Neural cell (in vitro differentiated cells): ENCODE data around the gene SLC35E4. TPM values are rescaled to one million over a fixed set of nuclear protein-coding genes. Genes with fewer than 3 reads are reported as not detected.

Experiments used
- H2AFZ ChIP-seq: fragments of 200-600, 300-800 bp; sonication (generic), shearing (Covaris generic); 2 replicates; pipeline ENCODE4 v1.6.0; 2014; ENCODE audit warnings: low read depth, mild to moderate bottlenecking, antibody characterized with exemption, low read length, moderate library complexity
- H3F3A ChIP-seq: fragments of 200-600 bp; shearing (Covaris generic); 2 replicates; pipeline ENCODE4 v1.6.1; 2016; ENCODE audit warnings: mild to moderate bottlenecking, moderate library complexity, mixed read lengths, antibody characterized with exemption, low read length; ENCODE audit not compliant: insufficient read depth, poor library complexity, severe bottlenecking
- H3K27ac ChIP-seq: fragments of 200-600, 300-800 bp; sonication (generic), shearing (Covaris generic); 2 replicates; pipeline ENCODE4 v1.5.1; 2014; ENCODE audit warnings: mild to moderate bottlenecking, low read length, moderate library complexity
- H3K27me3 ChIP-seq: fragments of 300-800, 200-600 bp; sonication (generic), shearing (Covaris generic); 2 replicates; pipeline ENCODE4 v1.6.0; 2014; ENCODE audit warnings: mild to moderate bottlenecking, low read depth, low read length, moderate library complexity; ENCODE audit not compliant: insufficient read depth
- H3K36me3 ChIP-seq: fragments of 300-800, 200-600 bp; sonication (generic), shearing (Covaris generic); 2 replicates; pipeline ENCODE4 v1.5.1; 2014; ENCODE audit warnings: mild to moderate bottlenecking, antibody characterized with exemption, low read length, moderate library complexity; ENCODE audit not compliant: insufficient read depth
- H3K4me2 ChIP-seq: fragments of 300-800, 200-600 bp; sonication (generic), shearing (Covaris generic); 2 replicates; pipeline ENCODE4 v1.6.0; 2014; ENCODE audit warnings: mild to moderate bottlenecking, low read length
- H3K4me3 ChIP-seq: fragments of 300-800, 200-600 bp; sonication (generic), shearing (Covaris generic); 2 replicates; pipeline ENCODE4 v1.5.1; 2014; ENCODE audit warnings: mild to moderate bottlenecking, low read length, moderate library complexity
- H3K79me2 ChIP-seq: fragments of 200-600 bp; shearing (Covaris generic); replicated peaks from 2 replicates; pipeline ENCODE4 v1.6.0; 2014; ENCODE audit warnings: mild to moderate bottlenecking, low read length, moderate library complexity; ENCODE audit not compliant: insufficient read depth
- H3K9ac ChIP-seq: fragments of 300-800, 200-600 bp; sonication (generic), shearing (Covaris generic); 2 replicates; pipeline ENCODE4 v1.6.1; 2016; ENCODE audit warnings: mild to moderate bottlenecking, low read length, mixed read lengths
- H3K9me2 ChIP-seq: fragments of 200-600 bp; shearing (Covaris generic); 2 replicates; pipeline ENCODE4 v1.6.1; 2016; ENCODE audit warnings: mild to moderate bottlenecking, low read length, mixed read lengths; ENCODE audit not compliant: insufficient read depth
- H3K9me3 ChIP-seq: fragments of 200-600, 300-800 bp; sonication (generic), shearing (Covaris generic); 2 replicates; pipeline ENCODE4 v1.6.1; 2016; ENCODE audit warnings: mild to moderate bottlenecking, mixed run types, low read length, moderate library complexity, mixed read lengths
- H4K20me1 ChIP-seq: fragments of 200-600 bp; shearing (Covaris generic); 2 replicates; pipeline ENCODE4 v1.6.1; 2016; ENCODE audit warnings: mild to moderate bottlenecking, mixed run types; ENCODE audit not compliant: insufficient read depth
- EP300 ChIP-seq: fragments of 450-650 bp; conservative IDR thresholded peaks from 2 replicates; pipeline ENCODE4 v1.6.1; 2014; ENCODE audit warnings: antibody characterized with exemption, mild to moderate bottlenecking, moderate library complexity; ENCODE audit not compliant: poor library complexity, severe bottlenecking
- EZH2 ChIP-seq: fragments of 200-600, 300-800 bp; shearing (Covaris generic), sonication (generic); IDR thresholded peaks from 2 replicates; pipeline ENCODE4 v1.6.1; 2014; ENCODE audit warnings: antibody characterized with exemption, low read length, borderline replicate concordance, mild to moderate bottlenecking; ENCODE audit not compliant: insufficient read depth, poor library complexity, severe bottlenecking
- MXI1 ChIP-seq: fragments of 450-650 bp; conservative IDR thresholded peaks from 2 replicates; pipeline ENCODE4 v1.6.1; 2014; ENCODE audit warnings: antibody characterized with exemption, mild to moderate bottlenecking; ENCODE audit not compliant: poor library complexity, severe bottlenecking
- POLR2AphosphoS5 ChIP-seq: IDR thresholded peaks from 2 replicates; pipeline ENCODE4 v1.6.1; 2012
- RAD21 ChIP-seq: fragments of 450-650 bp; conservative IDR thresholded peaks from 2 replicates; pipeline ENCODE4 v1.6.1; 2014; ENCODE audit warnings: antibody characterized with exemption, mild to moderate bottlenecking, moderate library complexity
- REST ChIP-seq: IDR thresholded peaks from 2 replicates; pipeline ENCODE4 v1.6.1; 2012; ENCODE audit warnings: borderline replicate concordance
- SMC3 ChIP-seq: fragments of 450-650 bp; conservative IDR thresholded peaks from 2 replicates; pipeline ENCODE4 v1.6.1; 2014; ENCODE audit warnings: antibody characterized with exemption, mild to moderate bottlenecking, moderate library complexity; ENCODE audit not compliant: poor library complexity
- TAF1 ChIP-seq: IDR thresholded peaks from 2 replicates; pipeline ENCODE4 v1.6.1; 2012; ENCODE audit warnings: low read depth
- polyA plus RNA-seq: library from polyadenylated mRNA; depleted of rRNA; stranded (reverse); fragments of >200 nt; gene quantifications from 2 replicates; pipeline ENCODE4 v1.2.3, GENCODE V29; 2014
- TF ChIP-seq, protein P1 (sequence below): fragments of 450-650 bp; IDR thresholded peaks from 2 replicates; pipeline ENCODE4 v1.5.1; 2014; ENCODE audit warnings: antibody characterized with exemption, mild to moderate bottlenecking, moderate library complexity; ENCODE audit not compliant: poor library complexity, severe bottlenecking

Gene SLC35E4
- polyA plus RNA-seq, 1 donor from 2014 or later = 5.5 TPM

DNA sequence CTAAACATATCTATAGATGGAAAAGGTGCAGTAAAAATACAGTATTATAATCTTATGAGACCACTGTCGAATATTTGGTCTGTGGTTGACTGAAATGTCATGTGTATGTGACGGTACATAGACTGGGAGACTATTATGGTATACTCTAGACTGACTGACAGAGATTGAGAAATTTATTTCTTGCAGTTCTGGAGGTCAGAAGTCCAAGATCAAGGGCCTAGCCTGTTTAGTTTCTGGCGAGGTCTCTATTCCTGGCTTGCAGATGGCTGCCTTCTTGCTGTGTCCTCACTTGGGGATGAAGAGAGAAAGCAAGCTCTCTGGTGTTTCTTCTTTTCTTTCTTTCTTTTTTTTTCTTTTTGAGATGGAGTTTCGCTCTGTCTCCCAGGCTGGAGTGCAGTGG, 51.8 kb downstream of the SLC35E4 start:
- Histone ChIP-seq H3K9ac (no peak overlapping the region), H3K9me3 (no peaks in the 10 kb centered on the region), H3K4me2 (no peak overlapping the region), H3K36me3 (no peaks in the 10 kb centered on the region), H3K27ac (no peak overlapping the region), H2AFZ (no peak overlapping the region), H3K4me3 (no peak overlapping the region), H4K20me1 (no peaks in the 10 kb centered on the region), H3F3A (no peaks in the 10 kb centered on the region), H3K27me3 (no peaks in the 10 kb centered on the region), H3K79me2 (no peaks in the 10 kb centered on the region), H3K9me2 (no peaks in the 10 kb centered on the region)
- TF ChIP-seq POLR2AphosphoS5 (no peak), REST (no peak), MXI1 (no peak), RAD21 (no peak), EZH2 (no peak), TAF1 (no peak), EP300 (no peak), SMC3 (no peak)
- TF ChIP-seq, protein P1, sequence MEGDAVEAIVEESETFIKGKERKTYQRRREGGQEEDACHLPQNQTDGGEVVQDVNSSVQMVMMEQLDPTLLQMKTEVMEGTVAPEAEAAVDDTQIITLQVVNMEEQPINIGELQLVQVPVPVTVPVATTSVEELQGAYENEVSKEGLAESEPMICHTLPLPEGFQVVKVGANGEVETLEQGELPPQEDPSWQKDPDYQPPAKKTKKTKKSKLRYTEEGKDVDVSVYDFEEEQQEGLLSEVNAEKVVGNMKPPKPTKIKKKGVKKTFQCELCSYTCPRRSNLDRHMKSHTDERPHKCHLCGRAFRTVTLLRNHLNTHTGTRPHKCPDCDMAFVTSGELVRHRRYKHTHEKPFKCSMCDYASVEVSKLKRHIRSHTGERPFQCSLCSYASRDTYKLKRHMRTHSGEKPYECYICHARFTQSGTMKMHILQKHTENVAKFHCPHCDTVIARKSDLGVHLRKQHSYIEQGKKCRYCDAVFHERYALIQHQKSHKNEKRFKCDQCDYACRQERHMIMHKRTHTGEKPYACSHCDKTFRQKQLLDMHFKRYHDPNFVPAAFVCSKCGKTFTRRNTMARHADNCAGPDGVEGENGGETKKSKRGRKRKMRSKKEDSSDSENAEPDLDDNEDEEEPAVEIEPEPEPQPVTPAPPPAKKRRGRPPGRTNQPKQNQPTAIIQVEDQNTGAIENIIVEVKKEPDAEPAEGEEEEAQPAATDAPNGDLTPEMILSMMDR = no peak

GRCh38 chr22:30689622-30690021, 54.0 kb downstream of the SLC35E4 start:
- Histone ChIP-seq H3K4me3 (no peak overlapping the region), H3K27ac (no peak overlapping the region), H3F3A (no peaks in the 10 kb centered on the region), H3K27me3 (no peaks in the 10 kb centered on the region), H3K9me3 (no peaks in the 10 kb centered on the region), H2AFZ (no peak overlapping the region), H3K9me2 (no peaks in the 10 kb centered on the region), H3K79me2 (no peaks in the 10 kb centered on the region), H4K20me1 (no peaks in the 10 kb centered on the region), H3K9ac (no peak overlapping the region), H3K4me2 (no peak overlapping the region), H3K36me3 (no peaks in the 10 kb centered on the region)
- TF ChIP-seq REST = no peak
- no peak for TF ChIP-seq MXI1
- no peak for TF ChIP-seq SMC3
